ENCODE measurements around the gene PICALM. TPM values are rescaled to one million over a fixed set of nuclear protein-coding genes. Genes with fewer than 3 reads are reported as not detected.

Gene PICALM
- total and polyA plus RNA-seq, 2 of the 13 experiments (the other 11 are each of a cell fraction or from before 2014, with no cell fraction given), result 97.6 to 154 TPM

GRCh38 chr11:85946221-85946620 lies 122.7 kb downstream of the PICALM start (continued):
- TF ChIP-seq FOXP4 (CRISPR knock-in tag; IDR thresholded peaks at IDR 0.05) (no peak), GPN1 (CRISPR knock-in tag; IDR thresholded peaks at IDR 0.05; ENCODE audit: borderline replicate concordance) (no peak), MED8 (CRISPR knock-in tag; IDR thresholded peaks at IDR 0.05; ENCODE audit: insufficient replicate concordance) (no peak), CAMTA2 (CRISPR knock-in tag; IDR thresholded peaks at IDR 0.05; ENCODE audit: borderline replicate concordance) (no peak), ZBTB40 (IDR thresholded peaks at IDR 0.05) (peak; percentile 93), ZBTB40 (CRISPR knock-in tag; IDR thresholded peaks at IDR 0.05) (peak; percentile 97), JARID2 (CRISPR knock-in tag; IDR thresholded peaks at IDR 0.05; ENCODE audit: insufficient replicate concordance) (no peak), DBP (CRISPR knock-in tag; IDR thresholded peaks at IDR 0.05; ENCODE audit: not compliant biosample characterization) (no peak), CENPX (CRISPR knock-in tag; IDR thresholded peaks at IDR 0.05) (no peak), ZNF792 (CRISPR knock-in tag; IDR thresholded peaks at IDR 0.05) (no peak), ZNF430 (CRISPR knock-in tag; IDR thresholded peaks at IDR 0.05) (no peak), HNRNPUL1 (IDR thresholded peaks at IDR 0.05; ENCODE audit: low read depth, low read length) (no peak), ZNF251 (CRISPR knock-in tag; IDR thresholded peaks at IDR 0.05) (no peak), THAP7 (CRISPR knock-in tag; IDR thresholded peaks at IDR 0.05) (no peak), SRSF4 (IDR thresholded peaks at IDR 0.05; ENCODE audit: low read depth, low read length, poor library complexity, severe bottlenecking) (no peak), HMG20A (CRISPR knock-in tag; IDR thresholded peaks at IDR 0.05; ENCODE audit: borderline replicate concordance) (0 out of 2 replicates have a peak, but pooled peaks have one; percentile 22), STAG1 (CRISPR knock-in tag; IDR thresholded peaks at IDR 0.05) (peak; percentile 47), SOX6 (IDR thresholded peaks at IDR 0.05) (no peak), SOX6 (CRISPR knock-in tag; IDR thresholded peaks at IDR 0.05) (peak; percentile 15; the same call in 1 of the 2 replicates)
